Measurements from ENCODE around the gene FCN1.

The FCN1 gene

DNA sequence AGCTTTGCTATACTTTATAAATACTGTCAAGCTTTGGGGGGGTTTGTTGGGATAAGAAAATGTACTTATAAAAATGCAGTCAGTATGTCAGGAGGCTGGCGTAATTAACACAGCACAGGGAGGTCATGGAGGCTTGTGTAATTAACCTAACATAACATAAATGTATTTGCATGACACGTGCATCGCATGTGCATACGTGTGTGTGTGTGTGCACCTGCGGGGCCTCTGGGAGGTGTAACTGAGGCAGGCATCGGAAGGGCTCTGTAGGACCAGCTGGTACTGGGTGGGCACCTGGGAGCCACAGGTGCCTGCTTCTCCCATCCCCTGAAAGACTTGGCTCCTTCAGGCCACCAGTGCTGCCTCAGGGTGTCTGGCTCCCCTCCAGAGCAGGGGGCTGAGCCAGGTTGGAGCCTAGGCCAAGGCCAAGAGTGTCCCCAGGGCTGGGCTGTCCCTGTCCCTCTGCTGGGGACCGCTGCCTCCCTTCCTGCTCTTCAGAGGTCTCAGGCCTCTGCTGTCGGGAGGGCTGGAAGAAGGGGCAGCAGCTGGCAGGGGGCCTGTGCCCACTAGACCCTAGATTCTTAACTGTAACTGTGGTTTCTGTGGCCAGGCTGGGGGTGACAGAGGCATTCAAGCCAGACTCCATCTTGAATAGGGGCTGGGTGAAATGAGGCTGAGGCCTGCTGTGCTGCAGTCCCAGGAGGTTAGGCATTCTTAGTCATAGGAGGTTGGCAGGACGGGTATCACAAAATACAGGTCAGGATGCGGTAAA, 28.1 kb downstream of the FCN1 start:
- DNase-seq: no peak

DNA sequence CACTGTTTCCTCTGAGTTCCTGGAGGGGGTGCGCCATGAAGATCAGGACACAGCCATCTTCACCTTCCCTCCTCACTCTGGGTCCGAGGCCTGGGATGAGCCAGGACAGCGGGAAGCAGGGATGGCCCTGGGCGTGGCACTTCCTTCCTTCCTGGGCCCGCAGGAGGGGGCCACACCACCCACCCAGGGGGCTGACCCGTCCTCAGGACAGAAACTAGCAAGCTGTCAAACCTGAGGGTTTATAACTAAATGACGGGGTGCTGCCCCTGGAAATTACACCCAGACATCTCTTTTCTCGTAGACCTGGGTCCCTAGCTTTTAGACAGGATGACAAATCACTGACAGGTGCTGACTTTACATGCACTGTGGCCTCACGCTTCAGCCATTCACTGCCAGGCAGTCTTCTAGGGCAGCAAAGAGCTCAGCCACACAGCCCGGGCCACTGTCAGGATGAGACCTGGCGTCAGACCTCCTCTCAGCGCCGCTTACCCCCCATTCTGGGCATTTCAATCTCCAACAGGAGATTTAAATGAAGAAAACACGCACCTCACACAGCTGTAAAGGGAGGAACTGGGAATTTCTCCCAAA, 29.0 kb downstream of the FCN1 start:
- no peak for DNase-seq

DNA sequence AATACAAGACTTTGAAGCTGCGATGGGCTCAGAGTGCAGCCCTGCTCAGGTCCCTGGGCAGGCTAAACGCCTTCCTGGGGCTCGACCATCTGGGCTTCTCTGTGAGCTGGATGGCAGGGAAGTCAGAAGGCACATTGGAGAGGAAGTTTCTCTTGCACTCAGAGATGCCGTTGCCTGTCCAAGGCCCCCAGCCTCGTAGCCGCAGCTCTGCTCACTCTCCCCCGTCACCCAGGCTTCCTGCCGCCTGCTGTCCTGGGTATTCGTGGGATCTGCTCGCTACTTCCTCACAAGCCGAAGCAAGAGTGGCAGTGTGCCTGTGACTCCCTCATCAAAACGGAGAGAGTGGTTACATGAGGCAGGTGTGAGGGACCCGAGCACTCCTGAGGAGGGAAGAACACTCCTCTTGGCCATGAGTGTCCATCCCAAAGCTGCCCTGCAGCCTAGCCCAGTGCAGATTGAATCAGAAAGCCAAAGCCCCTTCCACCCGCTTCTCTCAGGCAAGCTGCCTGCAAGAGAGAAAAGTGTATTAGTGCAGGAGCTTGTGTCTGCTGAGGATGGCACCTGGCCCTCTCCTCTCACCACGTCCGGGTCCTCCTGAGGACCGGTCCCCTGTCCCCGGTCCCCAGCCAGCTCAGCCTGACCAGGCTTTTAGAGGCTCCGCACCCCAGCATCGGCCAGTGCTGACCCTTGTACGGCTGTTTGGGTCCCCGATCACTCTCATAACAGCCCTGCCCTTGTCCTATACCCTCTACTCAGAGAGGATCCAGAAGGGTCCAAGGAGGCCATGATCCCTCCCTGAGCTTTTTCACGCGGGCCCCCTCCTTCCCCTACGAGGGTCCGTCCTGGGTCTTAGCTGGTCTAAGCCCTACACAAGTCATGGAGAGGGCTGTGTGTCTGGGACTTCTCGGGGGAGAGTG, 29.8 kb downstream of the FCN1 start:
- no peak for DNase-seq

DNA sequence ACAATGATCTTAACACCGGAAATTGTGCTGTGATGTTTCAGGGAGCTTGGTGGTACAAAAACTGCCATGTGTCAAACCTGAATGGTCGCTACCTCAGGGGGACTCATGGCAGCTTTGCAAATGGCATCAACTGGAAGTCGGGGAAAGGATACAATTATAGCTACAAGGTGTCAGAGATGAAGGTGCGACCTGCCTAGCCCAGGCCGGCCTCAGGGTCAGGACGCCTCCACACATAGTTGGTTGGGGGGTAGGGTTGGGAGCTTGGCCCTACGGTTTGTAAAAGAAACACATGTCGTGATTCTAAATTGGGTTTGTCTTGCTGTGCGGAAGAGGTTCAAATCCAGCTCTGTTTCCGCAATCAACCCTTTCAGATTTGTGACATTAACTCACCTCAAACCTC, 30.5 kb downstream of the FCN1 start:
- DNase-seq: no peak

DNA sequence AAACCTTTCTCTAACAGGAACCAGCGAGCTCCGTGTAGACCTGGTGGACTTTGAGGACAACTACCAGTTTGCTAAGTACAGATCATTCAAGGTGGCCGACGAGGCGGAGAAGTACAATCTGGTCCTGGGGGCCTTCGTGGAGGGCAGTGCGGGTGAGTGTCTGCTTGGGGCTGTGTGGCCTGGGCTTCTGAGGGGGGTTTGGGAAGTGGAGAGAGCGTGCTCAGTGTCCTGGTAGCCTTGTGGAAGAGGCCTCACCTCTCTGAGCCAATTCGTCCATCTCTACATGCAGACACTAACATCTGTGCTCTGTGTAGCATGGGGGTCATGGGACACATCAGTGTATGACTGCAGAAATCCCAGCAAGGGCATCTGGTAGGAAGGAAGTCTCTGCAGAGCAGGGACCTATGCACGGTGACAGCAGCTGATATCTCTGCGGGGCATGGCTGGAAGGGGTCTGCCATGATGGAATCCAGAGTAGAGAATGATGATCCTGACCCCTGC, 31.2 kb downstream of the FCN1 start:
- no peak for DNase-seq

DNA sequence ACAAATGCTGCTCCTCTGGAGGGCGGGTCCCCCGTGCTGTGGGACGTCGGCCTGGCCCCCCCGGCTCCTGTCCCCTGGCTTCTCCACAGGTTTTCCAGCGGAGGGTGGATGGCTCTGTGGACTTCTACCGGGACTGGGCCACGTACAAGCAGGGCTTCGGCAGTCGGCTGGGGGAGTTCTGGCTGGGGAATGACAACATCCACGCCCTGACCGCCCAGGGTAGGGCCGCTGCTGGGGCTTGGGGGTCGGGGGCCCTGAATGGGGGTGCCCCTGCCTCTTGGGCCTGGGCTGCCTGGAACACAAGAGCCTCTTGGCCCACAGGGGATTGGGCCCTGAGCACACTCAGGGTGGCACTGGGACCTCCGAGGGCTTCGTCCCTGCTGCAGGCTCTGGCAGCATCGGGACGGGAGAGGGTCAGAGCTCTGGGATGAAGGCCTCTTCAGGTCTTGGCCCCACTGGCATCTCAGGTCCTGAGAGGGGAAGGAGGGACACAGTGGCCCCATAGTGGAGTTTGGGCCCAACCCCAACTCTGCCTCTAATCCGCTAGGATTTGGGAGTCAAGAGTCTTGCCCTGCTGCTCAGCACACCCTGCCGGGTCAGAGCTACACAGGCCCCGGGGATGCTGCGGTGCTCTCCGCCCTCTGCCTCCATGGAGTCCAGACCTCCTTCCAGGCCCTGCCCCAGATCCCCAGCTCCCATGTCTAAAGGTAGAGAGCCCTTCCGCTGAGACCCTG, 31.9 kb downstream of the FCN1 start:
- no peak for DNase-seq

DNA sequence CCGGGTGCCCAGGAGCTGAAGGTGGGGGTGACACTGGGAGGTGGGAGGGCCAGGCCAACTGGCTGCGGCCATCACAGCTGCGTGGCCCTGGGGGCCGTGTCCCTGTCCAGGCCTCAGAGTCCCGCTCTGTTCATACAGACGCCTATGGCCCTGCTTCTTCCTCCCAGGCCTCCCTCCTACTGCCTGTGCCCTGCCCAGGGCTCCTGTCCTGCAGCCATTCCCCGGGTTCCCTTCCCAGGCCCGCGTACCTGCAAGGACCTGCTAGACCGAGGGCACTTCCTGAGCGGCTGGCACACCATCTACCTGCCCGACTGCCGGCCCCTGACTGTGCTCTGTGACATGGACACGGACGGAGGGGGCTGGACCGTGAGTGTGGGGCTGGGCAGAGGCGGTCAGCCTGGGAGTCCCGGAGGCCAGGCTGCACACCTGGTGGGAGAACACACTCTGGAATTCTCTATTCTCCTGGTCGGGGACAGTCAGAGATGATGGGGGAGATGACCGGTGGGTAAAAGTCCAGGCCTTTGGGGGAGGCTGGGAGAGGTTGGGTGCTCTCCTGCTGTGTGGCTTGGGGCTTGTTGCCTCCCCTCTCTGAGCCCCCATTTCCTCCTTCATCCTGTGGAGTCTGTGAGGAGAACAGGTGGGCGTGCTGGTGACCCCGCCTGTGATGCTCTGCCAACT, 32.6 kb downstream of the FCN1 start:
- DNase-seq: no peak

DNA sequence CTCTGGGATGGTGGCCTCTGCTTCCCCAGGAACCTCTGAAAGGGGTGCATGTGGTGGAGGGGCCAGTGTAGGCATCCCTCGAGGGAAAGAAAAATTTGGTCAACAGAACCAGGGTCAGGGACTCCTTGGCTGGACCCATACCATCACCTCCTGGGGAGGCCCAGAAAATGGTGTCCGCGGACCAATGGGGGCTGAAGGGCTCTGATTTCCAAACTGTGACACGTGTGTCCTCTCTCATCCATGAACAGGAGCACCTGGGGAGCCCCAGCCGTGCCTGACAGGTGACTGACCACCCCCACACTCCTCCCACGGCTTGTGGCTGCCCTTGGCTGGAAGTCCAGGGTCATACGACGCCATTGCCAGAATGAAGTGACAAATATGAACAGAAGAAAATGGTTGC, 33.2 kb downstream of the FCN1 start:
- DNase-seq: no peak

DNA sequence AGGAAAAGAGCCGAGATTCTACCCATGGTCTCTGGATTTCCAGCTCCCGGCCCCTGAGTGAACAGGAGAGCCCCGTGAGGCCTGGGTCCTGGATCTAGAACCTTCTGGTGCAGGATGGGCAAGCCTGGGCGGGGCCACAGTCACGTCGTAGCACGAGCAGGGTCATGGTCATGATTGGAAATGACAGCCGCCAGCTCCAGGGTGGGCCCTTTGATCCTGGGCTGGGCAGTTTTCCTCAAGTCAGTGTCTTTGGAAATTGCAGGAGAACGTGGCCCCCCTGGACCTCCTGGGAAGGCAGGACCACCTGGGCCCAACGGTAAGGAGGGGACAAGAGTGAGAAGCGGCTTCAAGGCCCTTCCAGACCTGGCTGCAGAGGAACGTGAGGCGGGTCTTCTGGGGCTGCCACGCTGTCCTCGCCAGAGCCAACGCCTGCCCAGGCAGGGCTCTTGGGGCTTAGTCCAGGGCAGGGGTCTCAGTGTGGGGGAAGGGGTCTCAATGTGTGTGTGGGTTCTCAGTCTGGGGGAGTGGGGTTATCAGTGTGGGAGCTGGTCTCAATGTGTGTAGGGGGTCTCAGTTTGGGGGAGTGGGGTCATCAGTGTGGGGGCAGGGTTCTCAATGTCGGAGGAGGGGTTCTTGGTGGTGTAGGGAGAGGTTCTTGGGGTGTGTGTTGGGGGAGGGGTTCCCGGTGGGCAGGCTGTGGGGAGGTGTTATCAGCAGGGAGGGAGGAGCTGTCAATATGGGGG, 34.5 kb downstream of the FCN1 start:
- no peak for DNase-seq

DNA sequence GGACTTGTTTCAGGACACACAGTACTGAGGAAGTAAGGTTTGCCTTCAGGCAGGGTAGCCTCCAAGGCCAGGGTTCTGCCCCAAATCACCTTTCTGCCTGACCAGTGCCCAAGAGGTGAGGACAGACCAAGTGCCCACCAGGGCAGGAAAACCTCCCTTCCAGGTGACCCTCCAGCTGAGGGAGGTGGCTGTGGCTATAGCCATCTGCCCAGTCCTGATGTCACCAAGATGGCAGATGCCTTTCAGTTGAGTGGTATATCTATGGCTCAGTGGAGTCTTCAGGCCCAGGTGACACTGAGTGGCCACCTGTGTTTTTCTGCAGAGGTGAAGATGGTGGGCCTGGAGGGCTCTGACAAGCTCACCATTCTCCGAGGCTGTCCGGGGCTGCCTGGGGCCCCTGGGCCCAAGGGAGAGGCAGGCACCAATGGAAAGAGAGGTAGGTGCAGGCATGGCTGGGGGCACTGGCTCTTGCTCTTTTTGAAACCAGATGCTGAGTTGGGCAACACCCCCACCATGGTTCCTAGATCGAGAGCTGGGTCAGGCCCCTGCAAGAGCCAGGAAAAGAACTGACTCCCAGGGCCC, 35.4 kb downstream of the FCN1 start:
- DNase-seq: no peak

DNA sequence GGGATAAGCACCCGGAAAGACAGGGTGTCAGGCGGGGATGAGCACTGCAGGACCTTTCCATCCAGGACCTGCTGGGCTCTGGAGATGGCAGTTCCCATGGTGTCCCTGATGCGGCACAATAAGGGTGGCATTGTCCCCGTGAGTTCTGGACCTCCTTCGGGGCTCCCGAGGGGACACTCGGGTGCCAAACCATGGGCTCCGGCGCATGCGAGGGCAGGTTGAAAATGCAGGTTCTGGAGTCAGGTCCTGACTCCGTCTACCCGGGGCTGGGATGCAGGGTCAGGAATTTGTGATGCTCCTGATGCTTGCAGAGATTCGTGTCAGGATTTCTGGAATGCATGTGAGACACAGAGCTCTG, 36.4 kb downstream of the FCN1 start:
- no peak for DNase-seq

DNA sequence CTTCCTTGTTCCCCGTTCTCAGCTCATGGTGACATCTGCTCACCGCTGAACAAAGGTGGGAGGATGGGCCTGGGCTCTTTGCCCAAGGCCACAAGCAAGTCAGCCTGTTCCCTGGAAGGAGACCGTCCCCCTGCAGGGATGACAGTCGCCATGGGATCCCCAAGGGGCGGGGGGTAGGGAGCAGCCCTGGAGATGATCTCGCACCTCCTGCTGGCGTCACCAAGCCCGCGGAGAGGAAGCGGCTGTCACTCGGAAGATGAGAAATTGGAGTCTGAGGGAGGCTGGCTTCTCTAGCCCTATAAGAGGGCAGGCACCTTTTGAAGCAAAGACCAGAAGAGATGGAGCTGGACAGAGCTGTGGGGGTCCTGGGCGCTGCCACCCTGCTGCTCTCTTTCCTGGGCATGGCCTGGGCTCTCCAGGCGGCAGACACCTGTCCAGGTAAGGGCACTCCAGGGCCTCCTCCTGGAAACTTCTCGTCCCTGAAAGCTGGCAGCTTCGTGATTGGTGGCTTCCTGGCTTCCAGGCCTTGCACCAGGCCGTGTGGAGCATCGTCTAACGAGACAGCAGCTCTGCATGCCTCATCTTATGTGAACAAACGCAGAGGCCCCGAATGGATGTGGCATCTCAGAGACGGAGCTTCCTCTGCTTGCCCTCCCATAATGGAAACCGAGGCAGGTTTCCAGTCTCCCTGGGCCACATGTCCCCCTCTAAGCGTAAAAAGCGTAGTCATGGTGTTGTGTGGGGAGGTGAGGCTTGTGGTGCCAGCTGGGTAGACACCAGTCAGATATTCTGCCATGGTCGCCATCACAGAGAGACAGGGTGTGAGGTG, 37.0 kb downstream of the FCN1 start, which contains the start of gene FCN2:
FCN2 (plus strand) TSS at position 327 of the 829 bp plus-strand sequence; CDS start at position 339, 12 bp downstream.
- DNase-seq: no peak

DNA sequence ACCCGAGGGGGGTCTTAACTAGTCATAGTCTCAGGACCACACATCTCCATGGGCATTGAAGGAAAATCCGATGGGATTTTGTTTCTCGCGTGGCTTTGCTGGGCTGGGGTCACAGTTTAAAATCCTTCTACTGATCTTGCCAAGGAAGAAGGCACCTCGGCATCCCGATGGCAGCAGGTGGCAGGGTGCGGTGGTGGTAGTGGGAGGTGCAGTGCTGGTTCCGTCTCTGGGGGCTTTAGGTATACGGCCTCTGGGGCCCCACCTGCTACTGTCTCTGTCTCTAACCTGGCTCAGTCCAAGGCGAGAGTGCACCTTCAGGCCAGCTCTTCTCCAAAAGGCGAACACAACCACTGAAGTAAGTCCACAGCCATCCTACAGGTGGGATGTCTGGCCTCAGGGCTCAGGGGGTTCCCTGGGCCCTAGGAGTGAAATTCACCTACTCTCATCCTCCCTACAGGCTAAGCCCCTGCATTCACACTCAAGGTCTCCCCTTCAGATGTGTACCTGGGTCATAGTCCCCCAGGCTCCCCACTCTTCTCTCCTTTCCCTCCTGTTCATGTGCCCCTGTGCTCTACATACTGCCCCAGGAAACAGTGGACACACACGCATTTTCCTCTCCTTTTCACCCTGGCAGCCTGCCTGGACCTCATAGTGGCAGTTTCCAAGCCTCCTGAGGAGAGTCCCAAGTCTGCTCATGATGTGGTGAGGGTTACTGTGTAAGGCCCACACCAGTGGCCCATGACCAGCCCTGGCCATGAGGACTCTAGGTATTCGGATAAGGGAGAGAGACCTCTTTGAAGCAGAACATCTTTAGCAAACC, 37.8 kb downstream of the FCN1 start:
- no peak for DNase-seq

DNA sequence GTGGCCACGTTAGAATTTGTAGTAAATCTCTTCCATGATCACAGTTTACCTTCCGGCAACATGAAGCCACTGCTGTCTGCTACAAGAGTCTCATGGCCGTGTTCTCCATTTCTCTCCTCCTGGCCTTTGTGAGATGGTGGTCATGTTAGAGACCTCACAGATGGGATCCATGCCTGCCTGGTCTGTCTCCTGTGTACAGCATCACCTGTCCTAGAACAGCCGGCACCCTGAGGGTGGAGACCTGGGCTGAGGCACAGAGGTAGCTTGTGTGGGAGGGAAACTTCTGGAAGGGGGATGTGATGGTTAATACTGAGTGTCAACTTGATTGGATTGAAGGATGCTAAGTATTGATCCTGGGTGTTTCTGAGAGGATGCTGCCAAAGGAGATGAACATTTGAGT, 40.2 kb downstream of the FCN1 start:
- DNase-seq: no peak

DNA sequence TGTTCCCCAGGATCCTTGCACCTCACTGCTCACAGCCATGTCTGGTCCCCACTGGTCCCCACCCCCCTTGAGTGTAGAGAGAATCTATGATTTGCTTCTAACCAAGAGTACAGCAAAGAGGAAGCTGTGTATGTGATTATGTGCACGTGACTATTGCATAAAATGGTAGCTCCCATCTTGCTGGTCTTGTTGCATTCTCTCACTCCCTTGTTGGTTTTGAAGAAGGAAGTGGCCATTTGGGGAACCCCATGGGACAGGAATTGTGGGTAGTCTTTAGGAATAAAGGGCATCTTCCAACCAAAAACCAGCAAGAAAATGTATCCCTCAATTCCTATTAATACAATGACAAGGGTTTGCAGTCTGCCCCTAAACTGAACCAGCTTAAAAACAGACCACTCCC, 42.3 kb downstream of the FCN1 start:
- no peak for DNase-seq

DNA sequence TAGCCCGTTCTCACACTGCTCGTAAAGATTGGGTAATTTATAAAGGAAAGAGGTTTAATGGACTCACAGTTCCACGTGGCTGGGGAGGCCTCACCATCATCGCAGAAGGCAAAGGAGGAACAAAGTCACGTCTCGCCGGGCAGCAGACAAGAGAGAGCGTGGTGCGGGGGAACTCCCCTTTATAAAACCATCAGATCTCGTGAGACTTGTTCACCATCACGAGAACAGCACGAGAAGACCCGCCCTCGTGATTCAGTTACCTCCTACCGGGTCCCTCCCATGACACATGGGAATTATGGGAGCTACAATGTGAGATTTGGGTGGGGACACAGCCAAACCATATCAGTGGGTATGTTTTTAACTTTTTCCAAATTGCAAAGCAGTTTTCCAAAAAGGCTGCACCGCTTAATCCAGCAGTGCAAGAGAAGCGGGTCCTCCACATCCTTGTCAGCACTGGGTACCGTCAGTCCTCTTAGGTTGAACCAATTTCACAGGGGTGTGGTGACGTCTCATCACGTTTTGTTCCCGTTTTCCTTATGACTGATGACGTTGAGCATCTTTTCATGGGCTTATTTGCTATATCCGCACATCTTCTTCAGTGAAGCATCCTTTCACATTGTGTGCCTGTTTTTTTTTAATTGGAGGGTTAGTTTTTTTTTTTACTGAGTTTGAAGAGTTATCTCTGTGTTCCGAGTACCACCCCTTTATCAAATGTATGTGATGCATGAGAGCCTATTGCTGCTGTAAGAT, 45.1 kb downstream of the FCN1 start:
- DNase-seq: no peak

DNA sequence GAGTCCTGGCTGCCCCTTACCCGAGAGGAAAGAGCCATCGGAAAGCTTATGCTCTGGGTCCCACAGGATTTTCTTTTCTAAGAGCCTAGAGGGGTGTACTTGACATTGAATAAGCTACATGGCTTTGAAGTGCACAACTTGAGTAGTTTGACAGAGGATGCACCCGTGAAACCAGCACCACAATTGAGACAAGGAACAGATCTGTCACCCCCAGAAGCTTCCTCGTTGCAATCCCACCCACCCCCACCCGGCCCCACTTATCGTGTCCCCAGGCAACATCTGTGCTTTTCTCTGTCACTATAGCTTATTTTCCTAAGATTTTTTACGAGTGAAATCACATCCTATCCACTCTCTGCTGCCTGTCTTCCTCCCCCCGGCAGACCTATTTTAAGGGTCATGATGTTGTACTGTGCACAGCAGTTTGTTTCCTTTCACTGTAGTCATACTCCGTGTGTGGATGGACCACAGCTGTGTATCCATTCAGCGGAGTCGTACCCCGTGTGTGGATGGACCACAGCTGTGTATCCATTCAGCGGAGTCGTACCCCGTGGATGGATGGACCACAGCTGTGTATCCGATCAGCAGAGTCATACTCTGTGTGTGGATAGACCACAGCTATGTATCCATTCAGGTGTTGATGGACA, 45.9 kb downstream of the FCN1 start:
- DNase-seq: no peak
